NCI-H748 treated with DMSO at 0.1 percent for 48 hours (cell line): ENCODE measurements around the gene RNF114.
A peak's percentile ranks its signal among the peaks of the same experiment; 100 is the strongest.
"Not testable (repeated sequence)": the region's sequence is repeated elsewhere in the genome, so short reads cannot be mapped to it uniquely, and the experiment has no call there.

ENCODE experiments used
- DNase-seq: peaks from one replicate; lab custom pipeline; 2025; lab: John Stamatoyannopoulos, UW

The RNF114 gene

GRCh38 chr20:49936153-49937026 is at the start of gene RNF114:
Gene RNF114 (plus strand): TSS chr20:49936397. CDS start chr20:49936413, 16 bp downstream.
- peak; percentile 48 for DNase-seq

GRCh38 chr20:49886571-49887213 is 49.5 kb upstream of the RNF114 start:
- no peak for DNase-seq

- DNase-seq = no peak
Measured at GRCh38 chr20:49887251-49888211, 48.7 kb upstream of the RNF114 start.

- DNase-seq = peak; percentile 5
Measured at GRCh38 chr20:49888212-49889000, 47.8 kb upstream of the RNF114 start.

- DNase-seq = no peak
Measured at GRCh38 chr20:49889001-49889934, 46.9 kb upstream of the RNF114 start.

- no peak for DNase-seq
Measured at GRCh38 chr20:49889935-49890333, 46.3 kb upstream of the RNF114 start.

- no peak for DNase-seq
Measured at GRCh38 chr20:49890471-49891361, 45.5 kb upstream of the RNF114 start.

GRCh38 chr20:49891476-49892110 is 44.6 kb upstream of the RNF114 start:
- DNase-seq = no peak

- no peak for DNase-seq
Measured at GRCh38 chr20:49892260-49892659, 43.9 kb upstream of the RNF114 start.

- DNase-seq = no peak
Measured at GRCh38 chr20:49892817-49893216, 43.4 kb upstream of the RNF114 start.

GRCh38 chr20:49893242-49894072 is 42.7 kb upstream of the RNF114 start:
- DNase-seq = no peak

- no peak for DNase-seq
Measured at GRCh38 chr20:49894073-49894470, 42.1 kb upstream of the RNF114 start.

- not testable (repeated sequence) for DNase-seq
Measured at GRCh38 chr20:49895474-49896093, 40.6 kb upstream of the RNF114 start.

GRCh38 chr20:49896204-49896603 is 40.0 kb upstream of the RNF114 start:
- DNase-seq = no peak

GRCh38 chr20:49899541-49900383 is 36.4 kb upstream of the RNF114 start:
- DNase-seq = no peak

GRCh38 chr20:49901588-49901987 is 34.6 kb upstream of the RNF114 start:
- DNase-seq = no peak
